ENCODE measurements around the gene TSPYL2.

Gene TSPYL2

DNA sequence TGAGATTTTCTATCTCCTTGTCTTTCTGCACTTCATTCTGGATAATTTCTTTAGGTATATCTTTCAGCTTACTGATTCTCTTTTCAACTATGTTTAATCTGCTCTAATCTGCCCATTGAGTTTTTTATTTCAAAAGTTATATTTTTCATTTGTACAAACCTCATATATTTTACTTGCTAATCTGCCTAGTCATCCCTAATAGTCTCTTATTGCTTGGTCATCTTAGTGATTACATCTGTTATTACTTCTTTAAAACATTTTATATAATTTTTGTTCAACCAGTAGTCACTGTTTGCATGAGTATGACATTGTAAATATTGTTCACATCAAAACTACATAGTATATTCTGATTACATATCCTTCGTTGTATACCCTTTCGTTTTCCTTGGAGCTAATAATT, 44.2 kb downstream of the TSPYL2 start:
- DNase-seq = no peak

DNA sequence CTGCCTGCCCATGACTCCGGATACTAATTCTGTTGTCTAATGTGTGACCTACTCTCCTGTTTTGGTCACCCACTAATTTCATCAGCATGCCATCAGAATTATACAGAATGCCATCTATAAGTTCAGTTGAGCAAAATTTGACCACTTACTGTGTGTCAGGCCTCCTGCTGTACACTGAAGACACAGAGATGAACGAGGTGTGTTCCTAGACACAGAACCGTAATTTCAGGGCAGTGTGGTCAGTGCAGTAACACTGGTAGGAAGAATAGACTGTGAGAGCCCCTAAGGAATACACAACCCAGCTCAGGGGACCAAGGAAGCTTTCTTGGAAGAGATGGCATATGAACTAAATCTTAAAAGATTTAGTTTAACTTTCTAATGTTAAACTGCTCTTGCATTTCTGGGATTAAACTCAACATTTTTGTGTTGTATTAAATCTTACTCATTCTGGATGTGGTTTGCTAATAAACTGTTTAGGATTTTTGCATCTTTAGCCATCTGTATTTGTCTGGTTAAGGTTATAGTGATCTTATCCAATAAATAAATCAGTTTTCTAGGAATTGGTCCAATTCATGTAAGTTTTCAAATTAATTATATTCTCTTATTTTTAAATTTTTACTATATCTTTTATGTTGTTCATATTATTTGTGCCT, 46.1 kb downstream of the TSPYL2 start:
- no peak for DNase-seq

DNA sequence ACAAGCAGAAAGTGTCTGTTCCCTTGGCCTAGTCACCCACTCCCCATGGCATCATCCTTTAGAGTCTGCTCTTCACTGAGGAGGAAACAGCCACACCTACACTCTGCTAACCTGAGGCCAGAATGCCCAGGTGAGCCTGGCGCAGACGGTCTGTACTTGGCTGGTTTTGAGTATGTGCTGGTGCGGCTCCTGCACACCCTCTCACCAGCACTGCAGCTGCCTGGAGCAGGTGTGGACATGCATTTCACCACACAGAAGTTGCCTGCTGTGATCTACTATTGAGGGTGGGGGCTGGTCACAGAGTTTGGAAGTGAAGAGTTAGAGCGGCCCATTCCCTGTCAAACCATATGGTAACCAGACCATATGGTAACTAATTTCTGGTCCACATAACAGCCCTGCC, 51.2 kb downstream of the TSPYL2 start:
- DNase-seq = no peak

DNA sequence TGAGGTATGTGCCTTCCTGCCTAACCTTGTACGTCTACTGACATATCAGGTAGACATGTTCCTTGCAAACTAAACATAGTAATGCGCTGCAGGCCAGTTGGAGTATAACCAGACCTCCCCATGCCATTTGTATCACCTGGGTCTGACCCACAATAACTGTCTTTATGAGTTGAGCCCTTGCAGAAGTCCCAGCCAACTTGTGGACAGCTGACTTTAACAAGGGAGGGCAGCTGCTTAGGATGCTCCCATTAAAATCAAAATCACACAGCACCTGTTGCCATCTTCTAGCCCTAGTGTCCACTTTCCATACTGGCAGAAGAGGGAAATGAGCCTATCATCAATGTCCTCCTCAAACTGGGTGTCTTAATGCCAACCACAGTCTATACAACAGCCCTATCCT, 53.4 kb downstream of the TSPYL2 start:
- DNase-seq = no peak

Measured in activated CD4-positive, alpha-beta T cell treated with anti-CD3 and anti-CD28 coated beads, Interleukin-2, amount 50 U/mL, for 48 hours (primary cell).